HG03097 (cell line): ENCODE measurements around the gene SLC12A5.

Experiments
- ATAC-seq: cut with Tn5 transposase; IDR thresholded peaks from one replicate; pipeline ENCODE4 v1.9.1; 2021; ENCODE audit not compliant: unreplicated experiment, low FRiP score

SLC12A5 gene

GRCh38 chr20:46025376-46025783 lies 3.6 kb upstream of the SLC12A5 start:
- ATAC-seq: no peak

- ATAC-seq: no peak
Observed at GRCh38 chr20:46027245-46027853, 1.7 kb upstream of the SLC12A5 start.

- ATAC-seq: no peak
Observed at GRCh38 chr20:46028110-46028509, 905 bp upstream of the SLC12A5 start.

- no peak for ATAC-seq
Observed at GRCh38 chr20:46030284-46031013, 1.4 kb downstream of the SLC12A5 start.

- ATAC-seq: no peak
Observed at GRCh38 chr20:46031014-46031569, 2.1 kb downstream of the SLC12A5 start.

GRCh38 chr20:46031701-46032254 lies 2.8 kb downstream of the SLC12A5 start:
- no peak for ATAC-seq

- ATAC-seq: no peak
Observed at GRCh38 chr20:46034039-46034438, 5.0 kb downstream of the SLC12A5 start.

- ATAC-seq: no peak
Observed at GRCh38 chr20:46035253-46035652, 6.2 kb downstream of the SLC12A5 start.

- no peak for ATAC-seq
Observed at GRCh38 chr20:46035713-46036112, 6.7 kb downstream of the SLC12A5 start.

GRCh38 chr20:46036370-46036769 lies 7.4 kb downstream of the SLC12A5 start:
- ATAC-seq: no peak

- ATAC-seq: no peak
Observed at GRCh38 chr20:46037036-46037435, 8.0 kb downstream of the SLC12A5 start.

GRCh38 chr20:46040902-46041535 lies 12.0 kb downstream of the SLC12A5 start:
- no peak for ATAC-seq

GRCh38 chr20:46043556-46043955 lies 14.5 kb downstream of the SLC12A5 start:
- no peak for ATAC-seq

GRCh38 chr20:46044896-46045295 lies 15.9 kb downstream of the SLC12A5 start:
- ATAC-seq: no peak

- ATAC-seq: no peak
Observed at GRCh38 chr20:46046588-46047310, 17.7 kb downstream of the SLC12A5 start.

GRCh38 chr20:46047821-46048220 lies 18.8 kb downstream of the SLC12A5 start:
- ATAC-seq: no peak

- no peak for ATAC-seq
Observed at GRCh38 chr20:46049190-46049589, 20.2 kb downstream of the SLC12A5 start.

GRCh38 chr20:46049815-46050214 lies 20.8 kb downstream of the SLC12A5 start:
- ATAC-seq: no peak

GRCh38 chr20:46050444-46050843 lies 21.4 kb downstream of the SLC12A5 start:
- no peak for ATAC-seq

- ATAC-seq: no peak
Observed at GRCh38 chr20:46050885-46051284, 21.9 kb downstream of the SLC12A5 start.
